Measurements from ENCODE around the gene PLPPR1. TPM values are rescaled to one million over a fixed set of nuclear protein-coding genes. Genes with fewer than 3 reads are reported as not detected.
"Not testable (repeated sequence)": the region's sequence is repeated elsewhere in the genome, so short reads cannot be mapped to it uniquely, and the experiment has no call there.

Gene PLPPR1
- total RNA-seq, 1 donor from 2014 or later: 12.2 TPM

- no peak overlapping the region for H3K4me3 Mint-ChIP-seq (ENCODE audit: low read depth)
- no peaks in the 10 kb centered on the region for H3K27me3 Mint-ChIP-seq
- peak overlapping the region; percentile 93 for H3K27ac Mint-ChIP-seq
- TF ChIP-seq CTCF (IDR thresholded peaks at IDR 0.05; ENCODE audit: unreplicated experiment): no peak
- peaks cover 19% of the 10 kb centered on the region for H3K9me3 Mint-ChIP-seq (ENCODE audit: low read depth)
- peaks cover 44% of the 10 kb centered on the region for H3K4me1 Mint-ChIP-seq (ENCODE audit: low read depth)
- no peak for DNase-seq (ENCODE audit: low spot score, unreplicated experiment)
- peaks cover 11% of the 10 kb centered on the region for H3K36me3 Mint-ChIP-seq (ENCODE audit: insufficient read depth)
These were observed 296.5 kb downstream of the PLPPR1 start for GRCh38 chr9:101325053-101325452.

- peaks cover 44% of the 10 kb centered on the region for H3K4me1 Mint-ChIP-seq (ENCODE audit: low read depth)
- H3K9me3 Mint-ChIP-seq (ENCODE audit: low read depth): peaks cover 19% of the 10 kb centered on the region
- DNase-seq (ENCODE audit: low spot score, unreplicated experiment): no peak
- H3K27me3 Mint-ChIP-seq: no peaks in the 10 kb centered on the region
- no peak overlapping the region for H3K4me3 Mint-ChIP-seq (ENCODE audit: low read depth)
- no peak for TF ChIP-seq CTCF (IDR thresholded peaks at IDR 0.05; ENCODE audit: unreplicated experiment)
- peaks cover 11% of the 10 kb centered on the region for H3K36me3 Mint-ChIP-seq (ENCODE audit: insufficient read depth)
- H3K27ac Mint-ChIP-seq: peak overlapping the region; percentile 93
These were observed 297.5 kb downstream of the PLPPR1 start for GRCh38 chr9:101326035-101326434.

- peaks cover 11% of the 10 kb centered on the region for H3K36me3 Mint-ChIP-seq (ENCODE audit: insufficient read depth)
- TF ChIP-seq CTCF (IDR thresholded peaks at IDR 0.05; ENCODE audit: unreplicated experiment): no peak
- peaks cover 44% of the 10 kb centered on the region for H3K4me1 Mint-ChIP-seq (ENCODE audit: low read depth)
- H3K27me3 Mint-ChIP-seq: no peaks in the 10 kb centered on the region
- H3K9me3 Mint-ChIP-seq (ENCODE audit: low read depth): peaks cover 19% of the 10 kb centered on the region
- H3K27ac Mint-ChIP-seq: peak overlapping the region; percentile 93
- no peak overlapping the region for H3K4me3 Mint-ChIP-seq (ENCODE audit: low read depth)
- no peak for DNase-seq (ENCODE audit: low spot score, unreplicated experiment)
These were observed 298.0 kb downstream of the PLPPR1 start for GRCh38 chr9:101326501-101326900.

- not testable (repeated sequence) for H3K27me3 Mint-ChIP-seq; DNase-seq (ENCODE audit: low spot score, unreplicated experiment)
- H3K4me3 Mint-ChIP-seq (ENCODE audit: low read depth): peak overlapping the region; percentile 17
- H3K4me1 Mint-ChIP-seq (ENCODE audit: low read depth): peaks cover 41% of the 10 kb centered on the region
- peak overlapping the region; percentile 73 for H3K27ac Mint-ChIP-seq
- H3K36me3 Mint-ChIP-seq (ENCODE audit: insufficient read depth): peaks cover 11% of the 10 kb centered on the region
- H3K9me3 Mint-ChIP-seq (ENCODE audit: low read depth): peaks cover 19% of the 10 kb centered on the region
These were observed 298.9 kb downstream of the PLPPR1 start for GRCh38 chr9:101327422-101327909.

GRCh38 chr9:101332362-101332761 lies 303.8 kb downstream of the PLPPR1 start:
- H3K9me3 Mint-ChIP-seq (ENCODE audit: low read depth): peaks cover 11% of the 10 kb centered on the region
- H3K27me3 Mint-ChIP-seq: no peaks in the 10 kb centered on the region
- peaks cover 5% of the 10 kb centered on the region for H3K36me3 Mint-ChIP-seq (ENCODE audit: insufficient read depth)
- DNase-seq (ENCODE audit: low spot score, unreplicated experiment): no peak
- peaks cover 2% of the 10 kb centered on the region for H3K4me1 Mint-ChIP-seq (ENCODE audit: low read depth)
- no peak overlapping the region for H3K27ac Mint-ChIP-seq
- H3K4me3 Mint-ChIP-seq (ENCODE audit: low read depth): no peak overlapping the region
- no peak for TF ChIP-seq CTCF (IDR thresholded peaks at IDR 0.05; ENCODE audit: unreplicated experiment)

- H3K4me1 Mint-ChIP-seq (ENCODE audit: low read depth): no peaks in the 10 kb centered on the region
- no peak overlapping the region for H3K27ac Mint-ChIP-seq
- TF ChIP-seq CTCF (IDR thresholded peaks at IDR 0.05; ENCODE audit: unreplicated experiment): no peak
- no peaks in the 10 kb centered on the region for H3K27me3 Mint-ChIP-seq
- H3K4me3 Mint-ChIP-seq (ENCODE audit: low read depth): no peak overlapping the region
- DNase-seq (ENCODE audit: low spot score, unreplicated experiment): no peak
- peaks cover 4% of the 10 kb centered on the region for H3K9me3 Mint-ChIP-seq (ENCODE audit: low read depth)
- H3K36me3 Mint-ChIP-seq (ENCODE audit: insufficient read depth): no peaks in the 10 kb centered on the region
These were observed 305.0 kb downstream of the PLPPR1 start for GRCh38 chr9:101333490-101333889.
